ENCODE data around the gene TMEM145. TPM values are rescaled to one million over a fixed set of nuclear protein-coding genes. Genes with fewer than 3 reads are reported as not detected.

Gene TMEM145
- 2.2 to 4.2 TPM (median 3.7 TPM) in 5 replicates for total RNA-seq (2022; extraction: Qiagen RNA extraction; ENCODE audit: low read depth)

GRCh38 chr19:42313096-42313839, at the start of gene TMEM145:
TSS of gene TMEM145 (plus strand) at chr19:42313309. CDS start at chr19:42313377, 68 bp downstream.

GRCh38 chr19:42268704-42269477, 44.2 kb upstream of the TMEM145 start, which contains the start of gene CIC:
TSS of gene CIC (plus strand) at chr19:42269252. CDS start at chr19:42271784, 2,532 bp downstream.

GRCh38 chr19:42301646-42302203, 11.4 kb upstream of the TMEM145 start, which contains the start of gene PRR19:
TSS of gene PRR19 (plus strand) at chr19:42302132. CDS start at chr19:42309585, 7,453 bp downstream.

GRCh38 chr19:42325308-42325895, 12.3 kb downstream of the TMEM145 start, which contains the start of gene MEGF8:
TSS of gene MEGF8 (plus strand) at chr19:42325635. CDS start at chr19:42326244, 609 bp downstream.

Other genes starting within 250 kb of the TMEM145 start
- gene GRIK5, start 243.1 kb upstream of the TMEM145 start, total RNA-seq (2022; extraction: Qiagen RNA extraction; ENCODE audit: low read depth), result 0.41 to 0.65 TPM (median 0.54 TPM) in 5 replicates
- gene ZNF574, start 237.1 kb upstream of the TMEM145 start, total RNA-seq (2022; extraction: Qiagen RNA extraction; ENCODE audit: low read depth), result 33.0 to 41.5 TPM (median 35.7 TPM) in 5 replicates
- 0.33 to 0.63 TPM (median 0.46 TPM) in 5 replicates for gene POU2F2, start 180.9 kb upstream of the TMEM145 start, total RNA-seq (2022; extraction: Qiagen RNA extraction; ENCODE audit: low read depth)
- 60.7 to 103 TPM (median 88.3 TPM) in 5 replicates for gene DEDD2, start 95.6 kb upstream of the TMEM145 start, total RNA-seq (2022; extraction: Qiagen RNA extraction; ENCODE audit: low read depth)
- 17.8 to 20.9 TPM (median 19.7 TPM) in 5 replicates for gene ZNF526, start 93.0 kb upstream of the TMEM145 start, total RNA-seq (2022; extraction: Qiagen RNA extraction; ENCODE audit: low read depth)
- 115 to 169 TPM (median 157 TPM) in 5 replicates for gene GSK3A, start 70.7 kb upstream of the TMEM145 start, total RNA-seq (2022; extraction: Qiagen RNA extraction; ENCODE audit: low read depth)
- gene ERF, start 58.2 kb upstream of the TMEM145 start, total RNA-seq (2022; extraction: Qiagen RNA extraction; ENCODE audit: low read depth), result 111 to 133 TPM (median 115 TPM) in 5 replicates
- gene CIC, start 44.1 kb upstream of the TMEM145 start, total RNA-seq (2022; extraction: Qiagen RNA extraction; ENCODE audit: low read depth), result 46.3 to 68.8 TPM (median 57.9 TPM) in 5 replicates
- 4.0 to 5.1 TPM (median 4.3 TPM) in 5 replicates for gene PRR19, start 11.2 kb upstream of the TMEM145 start, total RNA-seq (2022; extraction: Qiagen RNA extraction; ENCODE audit: low read depth)
- gene PAFAH1B3, start 10.7 kb upstream of the TMEM145 start, total RNA-seq (2022; extraction: Qiagen RNA extraction; ENCODE audit: low read depth), result 130 to 158 TPM (median 136 TPM) in 5 replicates
- 22.2 to 27.3 TPM (median 24.3 TPM) in 5 replicates for gene MEGF8, start 12.3 kb downstream of the TMEM145 start, total RNA-seq (2022; extraction: Qiagen RNA extraction; ENCODE audit: low read depth)
- 39.4 to 46.7 TPM (median 41.5 TPM) in 5 replicates for gene CNFN, start 77.0 kb downstream of the TMEM145 start, total RNA-seq (2022; extraction: Qiagen RNA extraction; ENCODE audit: low read depth)
- gene LIPE, start 114.1 kb downstream of the TMEM145 start, total RNA-seq (2022; extraction: Qiagen RNA extraction; ENCODE audit: low read depth), result 1.2 to 3.3 TPM (median 2.3 TPM) in 5 replicates
- 0.20 TPM in 1 of 5 replicates, not detected in the others for gene CXCL17, start 129.6 kb downstream of the TMEM145 start, total RNA-seq (2022; extraction: Qiagen RNA extraction; ENCODE audit: low read depth)
- 1.2 to 2.3 TPM (median 1.7 TPM) in 5 replicates for gene CEACAM1, start 215.2 kb downstream of the TMEM145 start, total RNA-seq (2022; extraction: Qiagen RNA extraction; ENCODE audit: low read depth)

All from A549 treated with DMSO at 1 μM for 4 hours (cell line).